ENCODE measurements around the gene FAM228B. TPM values are rescaled to one million over a fixed set of nuclear protein-coding genes. Genes with fewer than 3 reads are reported as not detected.

The FAM228B gene
- total RNA-seq, 1 donor from 2014 or later: 29.6 TPM

DNA sequence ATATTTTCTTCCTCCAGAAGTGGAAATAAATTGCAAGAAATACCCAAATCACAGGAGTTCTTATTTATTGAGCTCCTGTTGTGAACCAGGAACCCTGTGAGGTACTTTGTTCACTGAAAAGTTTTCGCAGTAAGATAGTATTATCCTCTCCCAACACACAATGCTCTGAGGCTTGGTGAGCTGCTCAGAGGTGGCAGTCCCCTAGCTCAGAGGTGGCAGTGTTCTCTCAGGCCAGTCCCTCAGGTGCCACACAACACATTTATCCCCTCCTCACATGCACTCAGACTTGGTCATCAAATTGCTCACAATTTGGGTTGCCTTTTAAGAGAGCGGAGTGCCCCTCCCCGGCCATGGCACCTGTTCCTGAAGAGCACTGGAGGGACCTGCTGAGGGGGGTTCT is 77.5 kb downstream of the FAM228B start:
- no peak for DNase-seq
- peaks cover 31% of the 10 kb centered on the region for H3K36me3 ChIP-seq
- intact Hi-C loops (cut with micrococcal nuclease): no loop called here
- H3K27ac ChIP-seq (replicated peaks): peak overlapping the region; percentile 27
- H3K4me3 ChIP-seq: no peak overlapping the region
- H3K27me3 ChIP-seq (ENCODE audit: low read depth): no peaks in the 10 kb centered on the region
- TF ChIP-seq, protein P1, sequence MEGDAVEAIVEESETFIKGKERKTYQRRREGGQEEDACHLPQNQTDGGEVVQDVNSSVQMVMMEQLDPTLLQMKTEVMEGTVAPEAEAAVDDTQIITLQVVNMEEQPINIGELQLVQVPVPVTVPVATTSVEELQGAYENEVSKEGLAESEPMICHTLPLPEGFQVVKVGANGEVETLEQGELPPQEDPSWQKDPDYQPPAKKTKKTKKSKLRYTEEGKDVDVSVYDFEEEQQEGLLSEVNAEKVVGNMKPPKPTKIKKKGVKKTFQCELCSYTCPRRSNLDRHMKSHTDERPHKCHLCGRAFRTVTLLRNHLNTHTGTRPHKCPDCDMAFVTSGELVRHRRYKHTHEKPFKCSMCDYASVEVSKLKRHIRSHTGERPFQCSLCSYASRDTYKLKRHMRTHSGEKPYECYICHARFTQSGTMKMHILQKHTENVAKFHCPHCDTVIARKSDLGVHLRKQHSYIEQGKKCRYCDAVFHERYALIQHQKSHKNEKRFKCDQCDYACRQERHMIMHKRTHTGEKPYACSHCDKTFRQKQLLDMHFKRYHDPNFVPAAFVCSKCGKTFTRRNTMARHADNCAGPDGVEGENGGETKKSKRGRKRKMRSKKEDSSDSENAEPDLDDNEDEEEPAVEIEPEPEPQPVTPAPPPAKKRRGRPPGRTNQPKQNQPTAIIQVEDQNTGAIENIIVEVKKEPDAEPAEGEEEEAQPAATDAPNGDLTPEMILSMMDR (IDR thresholded peaks at IDR 0.05; ENCODE audit: borderline replicate concordance): no peak
- peaks cover 9% of the 10 kb centered on the region for H3K4me1 ChIP-seq
- H3K9me3 ChIP-seq (replicated peaks): peaks cover 5% of the 10 kb centered on the region

DNA sequence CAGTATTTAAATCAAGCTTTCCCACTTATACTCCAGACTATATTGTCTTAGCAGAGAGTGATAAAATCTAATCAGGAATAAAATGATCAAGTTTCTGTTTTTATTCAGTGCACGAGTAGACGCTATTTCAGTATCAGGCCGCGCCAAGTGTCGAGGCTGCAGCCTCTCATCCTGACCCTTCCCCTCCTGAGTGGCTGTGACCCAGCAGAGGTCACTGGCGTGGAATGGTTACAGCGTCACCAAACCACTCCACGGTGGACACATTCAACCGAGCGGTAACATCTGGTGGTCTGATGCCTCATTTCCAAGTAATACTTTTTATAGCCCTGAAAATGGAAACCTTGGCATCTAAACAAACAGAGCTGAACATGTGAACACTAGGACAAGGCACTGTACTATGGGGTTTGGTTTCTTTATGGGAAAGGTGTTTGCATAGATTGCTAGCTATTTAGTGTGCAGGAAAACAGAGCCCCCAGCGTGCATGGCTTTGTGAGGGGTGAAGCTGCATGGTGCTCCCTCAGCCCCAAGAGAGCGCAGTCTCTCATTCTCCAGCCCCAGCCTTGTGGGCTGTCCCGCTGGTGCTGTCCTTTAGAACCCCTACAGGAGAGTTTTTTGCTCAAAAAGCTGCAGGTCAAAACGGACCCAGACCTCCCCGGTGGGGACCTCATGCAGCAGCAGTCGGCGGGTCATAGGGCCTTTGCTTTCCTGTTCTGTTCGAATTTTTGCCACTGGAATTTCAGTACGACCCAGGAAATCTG is 79.9 kb downstream of the FAM228B start:
- no peak overlapping the region for H3K27ac ChIP-seq (replicated peaks)
- no peak for DNase-seq
- H3K4me3 ChIP-seq: no peak overlapping the region
- H3K36me3 ChIP-seq: peaks cover 54% of the 10 kb centered on the region
- TF ChIP-seq, protein P1 (IDR thresholded peaks at IDR 0.05; ENCODE audit: borderline replicate concordance): no peak
- peaks cover 9% of the 10 kb centered on the region for H3K4me1 ChIP-seq
- no peaks in the 10 kb centered on the region for H3K27me3 ChIP-seq (ENCODE audit: low read depth)
- no peaks in the 10 kb centered on the region for H3K9me3 ChIP-seq (replicated peaks)
- intact Hi-C loops (cut with micrococcal nuclease): no loop called here

DNA sequence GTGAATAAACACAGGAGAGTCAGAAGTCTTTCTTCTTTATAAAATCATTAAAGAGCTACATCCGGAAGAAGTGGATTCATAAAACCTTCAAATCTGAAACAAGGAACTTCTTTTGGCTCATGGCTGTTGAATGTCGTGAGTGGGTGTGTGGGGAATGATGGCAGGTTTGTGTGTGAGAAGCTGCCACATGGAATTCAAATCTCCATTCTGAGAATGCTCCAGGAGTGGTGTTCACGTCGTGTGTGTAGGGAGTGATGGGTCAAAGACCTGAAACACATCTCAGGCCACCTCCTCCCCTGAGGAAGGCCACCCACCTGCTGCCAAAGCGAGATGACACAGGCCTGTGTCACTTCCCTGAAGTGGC is 80.5 kb downstream of the FAM228B start:
- intact Hi-C loops (cut with micrococcal nuclease): no loop called here
- peaks cover 59% of the 10 kb centered on the region for H3K36me3 ChIP-seq
- TF ChIP-seq, protein P1 (IDR thresholded peaks at IDR 0.05; ENCODE audit: borderline replicate concordance): no peak

DNA sequence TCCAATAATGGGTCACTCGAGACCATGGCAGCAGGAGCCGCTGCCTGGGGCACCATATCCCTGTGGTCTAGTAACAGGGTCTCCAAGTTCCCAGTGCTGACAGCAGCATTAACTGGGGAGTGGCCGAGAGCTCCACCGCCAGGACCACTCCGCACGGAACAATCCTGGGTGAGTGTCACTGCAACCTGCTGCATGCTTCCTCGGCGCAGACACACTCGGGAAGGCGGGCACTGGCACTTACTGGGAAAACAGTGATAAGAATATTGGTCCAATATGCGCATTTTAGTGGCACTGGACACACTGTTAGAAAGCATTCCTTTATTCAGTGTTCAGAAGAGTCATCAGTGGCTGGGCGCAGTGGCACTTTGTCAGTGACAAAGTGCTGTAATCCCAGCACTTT is 81.2 kb downstream of the FAM228B start:
- no peak for DNase-seq
- peaks cover 67% of the 10 kb centered on the region for H3K36me3 ChIP-seq
- H3K9me3 ChIP-seq (replicated peaks): no peaks in the 10 kb centered on the region
- H3K27me3 ChIP-seq (ENCODE audit: low read depth): no peaks in the 10 kb centered on the region
- H3K4me1 ChIP-seq: peaks cover 9% of the 10 kb centered on the region
- H3K4me3 ChIP-seq: no peak overlapping the region
- H3K27ac ChIP-seq (replicated peaks): no peak overlapping the region
- TF ChIP-seq, protein P1 (IDR thresholded peaks at IDR 0.05; ENCODE audit: borderline replicate concordance): no peak
- intact Hi-C loops (cut with micrococcal nuclease): no loop called here

More for the DNA sequence above, 80.5 kb downstream of the FAM228B start:
- no peak for DNase-seq
- Histone ChIP-seq H3K4me3 (no peak overlapping the region), H3K4me1 (peaks cover 9% of the 10 kb centered on the region), H3K27me3 (ENCODE audit: low read depth) (no peaks in the 10 kb centered on the region), H3K9me3 (replicated peaks) (no peaks in the 10 kb centered on the region), H3K27ac (replicated peaks) (no peak overlapping the region)

DNA sequence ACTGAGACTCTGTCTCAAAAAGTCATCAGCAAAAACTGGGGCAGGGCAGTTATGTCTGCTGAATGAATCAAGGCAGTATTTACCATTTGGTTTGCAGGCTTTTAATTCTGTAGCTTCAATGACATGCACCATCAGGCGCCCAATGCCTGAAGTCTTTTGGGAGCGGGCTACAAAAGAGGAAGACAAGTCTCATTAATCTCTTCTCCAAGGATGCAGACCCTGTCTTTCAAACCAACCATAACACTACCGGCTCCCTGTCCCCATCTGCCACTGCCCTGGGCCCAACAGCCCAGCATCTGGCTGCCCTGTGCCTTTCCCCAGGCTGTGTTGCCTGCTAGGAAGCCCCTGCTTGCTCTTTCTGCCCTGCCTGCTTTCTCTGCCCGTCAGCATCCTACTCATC is 81.9 kb downstream of the FAM228B start:
- TF ChIP-seq, protein P1 (IDR thresholded peaks at IDR 0.05; ENCODE audit: borderline replicate concordance): no peak

More for the DNA sequence above, 81.9 kb downstream of the FAM228B start:
- Histone ChIP-seq H3K9me3 (replicated peaks) (no peaks in the 10 kb centered on the region), H3K27me3 (ENCODE audit: low read depth) (no peaks in the 10 kb centered on the region), H3K36me3 (peaks cover 73% of the 10 kb centered on the region), H3K27ac (replicated peaks) (no peak overlapping the region), H3K4me3 (no peak overlapping the region), H3K4me1 (peaks cover 6% of the 10 kb centered on the region)
- no peak for DNase-seq
- intact Hi-C loops (cut with micrococcal nuclease): no loop called here

Data from left ventricle myocardium inferior (tissue), 1 donor.